ENCODE measurements around the gene C2CD4D.

C2CD4D gene

GRCh38 chr1:151849871-151850270 lies 10.3 kb upstream of the C2CD4D start:
- TF ChIP-seq, protein P1, sequence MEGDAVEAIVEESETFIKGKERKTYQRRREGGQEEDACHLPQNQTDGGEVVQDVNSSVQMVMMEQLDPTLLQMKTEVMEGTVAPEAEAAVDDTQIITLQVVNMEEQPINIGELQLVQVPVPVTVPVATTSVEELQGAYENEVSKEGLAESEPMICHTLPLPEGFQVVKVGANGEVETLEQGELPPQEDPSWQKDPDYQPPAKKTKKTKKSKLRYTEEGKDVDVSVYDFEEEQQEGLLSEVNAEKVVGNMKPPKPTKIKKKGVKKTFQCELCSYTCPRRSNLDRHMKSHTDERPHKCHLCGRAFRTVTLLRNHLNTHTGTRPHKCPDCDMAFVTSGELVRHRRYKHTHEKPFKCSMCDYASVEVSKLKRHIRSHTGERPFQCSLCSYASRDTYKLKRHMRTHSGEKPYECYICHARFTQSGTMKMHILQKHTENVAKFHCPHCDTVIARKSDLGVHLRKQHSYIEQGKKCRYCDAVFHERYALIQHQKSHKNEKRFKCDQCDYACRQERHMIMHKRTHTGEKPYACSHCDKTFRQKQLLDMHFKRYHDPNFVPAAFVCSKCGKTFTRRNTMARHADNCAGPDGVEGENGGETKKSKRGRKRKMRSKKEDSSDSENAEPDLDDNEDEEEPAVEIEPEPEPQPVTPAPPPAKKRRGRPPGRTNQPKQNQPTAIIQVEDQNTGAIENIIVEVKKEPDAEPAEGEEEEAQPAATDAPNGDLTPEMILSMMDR (IDR thresholded peaks at IDR 0.05; ENCODE audit: low read depth, low read length, missing control alignments): no peak
- no peak overlapping the region for H3K4me3 ChIP-seq (ENCODE audit: low read depth, low read length)
- in situ Hi-C loops (cut with HindIII; ENCODE audit: low sequenced_read_pairs): no loop called here
- DNase-seq (ENCODE audit: low read depth): no peak

DNA sequence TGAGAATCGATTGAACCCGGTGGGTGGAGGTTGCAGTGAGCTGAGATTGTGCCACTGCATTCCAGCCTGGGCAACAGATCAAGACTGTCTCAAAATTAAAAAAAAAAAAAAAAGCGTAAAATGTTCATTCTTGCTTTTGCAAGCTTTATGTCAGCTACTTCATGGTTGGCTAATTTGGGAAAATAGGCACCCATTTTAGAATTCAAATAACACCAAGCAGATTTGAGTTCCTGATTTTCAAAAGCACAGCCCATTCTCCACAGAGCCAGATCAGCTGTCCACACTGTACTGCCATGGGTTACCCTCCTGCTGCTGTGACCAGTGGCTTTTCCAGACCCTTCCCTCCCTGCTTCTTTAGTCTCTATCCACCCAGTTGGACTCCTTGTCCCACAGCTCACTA lies 9.5 kb upstream of the C2CD4D start:
- in situ Hi-C loops (cut with HindIII; ENCODE audit: low sequenced_read_pairs): no loop called here
- no peak for DNase-seq (ENCODE audit: low read depth)
- TF ChIP-seq, protein P1 (IDR thresholded peaks at IDR 0.05; ENCODE audit: low read depth, low read length, missing control alignments): no peak
- H3K4me3 ChIP-seq (ENCODE audit: low read depth, low read length): no peak overlapping the region

DNA sequence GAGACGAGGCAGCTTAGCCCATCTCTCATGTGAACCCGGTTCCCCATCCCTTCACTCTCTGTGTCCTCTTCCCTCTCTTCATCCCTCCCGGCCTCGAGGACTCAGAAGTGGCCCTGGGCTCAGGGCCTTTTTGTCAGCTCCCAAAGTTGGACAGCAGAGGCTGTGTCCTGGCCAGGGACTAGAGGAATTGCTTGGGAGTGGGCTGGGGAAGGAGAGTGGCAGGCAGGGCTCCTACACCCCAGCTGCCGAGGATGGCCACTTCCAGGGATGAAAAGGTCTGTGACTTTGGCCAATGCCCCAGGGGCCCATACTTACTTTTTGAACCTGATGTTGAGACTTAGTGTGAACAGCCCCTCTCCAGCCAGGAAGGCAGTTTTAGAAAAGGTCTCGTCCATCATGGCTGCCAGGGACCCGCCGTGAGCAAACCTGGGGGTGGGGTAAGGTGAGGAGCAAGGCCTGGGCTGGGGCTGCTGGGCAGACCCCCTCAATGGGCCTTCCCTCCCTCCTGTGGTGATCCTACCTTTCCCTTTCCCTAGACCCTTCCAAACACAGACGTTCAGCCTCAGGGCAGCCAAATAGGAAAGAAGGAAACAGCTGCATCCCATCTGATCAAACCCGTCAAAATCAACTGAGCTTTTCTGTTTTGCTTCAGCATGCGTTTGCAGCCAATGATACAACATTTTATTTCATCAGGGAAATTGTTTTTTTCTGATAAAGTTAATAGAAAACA lies 8.4 kb upstream of the C2CD4D start:
- in situ Hi-C loops (cut with HindIII; ENCODE audit: low sequenced_read_pairs): no loop called here
- DNase-seq (ENCODE audit: low read depth): no peak
- TF ChIP-seq, protein P1 (IDR thresholded peaks at IDR 0.05; ENCODE audit: low read depth, low read length, missing control alignments): no peak
- no peak overlapping the region for H3K4me3 ChIP-seq (ENCODE audit: low read depth, low read length)

- TF ChIP-seq, protein P1 (IDR thresholded peaks at IDR 0.05; ENCODE audit: low read depth, low read length, missing control alignments): no peak
- no peak overlapping the region for H3K4me3 ChIP-seq (ENCODE audit: low read depth, low read length)
- DNase-seq (ENCODE audit: low read depth): no peak
- in situ Hi-C loops (cut with HindIII; ENCODE audit: low sequenced_read_pairs): no loop called here
These were observed 7.1 kb upstream of the C2CD4D start for GRCh38 chr1:151846686-151847237.

DNA sequence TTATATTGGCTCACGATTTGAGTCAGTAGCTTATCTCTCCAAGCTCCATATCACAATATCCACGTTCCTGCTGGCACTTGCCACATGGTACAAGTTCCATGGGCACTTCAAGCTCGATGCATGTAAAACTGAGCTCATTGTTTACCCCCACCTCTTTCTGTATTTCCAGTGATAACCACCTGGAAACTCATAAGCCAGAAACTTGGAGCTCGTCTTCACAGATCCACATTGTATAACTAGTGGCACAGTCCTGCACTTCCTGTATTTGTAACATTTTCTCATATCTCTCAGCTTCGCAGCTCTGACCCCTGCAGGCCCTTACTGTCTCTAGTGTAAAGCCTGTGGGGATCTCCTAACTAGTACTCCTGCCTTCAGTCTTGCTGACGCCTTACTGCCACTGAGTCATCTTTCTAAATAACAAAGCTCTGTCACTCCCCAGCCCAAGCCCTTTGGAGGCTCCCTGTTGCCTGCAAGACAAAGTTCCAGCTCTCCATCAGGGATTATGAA lies 6.5 kb upstream of the C2CD4D start:
- TF ChIP-seq, protein P1 (IDR thresholded peaks at IDR 0.05; ENCODE audit: low read depth, low read length, missing control alignments): no peak
- DNase-seq (ENCODE audit: low read depth): no peak
- H3K4me3 ChIP-seq (ENCODE audit: low read depth, low read length): no peak overlapping the region

DNA sequence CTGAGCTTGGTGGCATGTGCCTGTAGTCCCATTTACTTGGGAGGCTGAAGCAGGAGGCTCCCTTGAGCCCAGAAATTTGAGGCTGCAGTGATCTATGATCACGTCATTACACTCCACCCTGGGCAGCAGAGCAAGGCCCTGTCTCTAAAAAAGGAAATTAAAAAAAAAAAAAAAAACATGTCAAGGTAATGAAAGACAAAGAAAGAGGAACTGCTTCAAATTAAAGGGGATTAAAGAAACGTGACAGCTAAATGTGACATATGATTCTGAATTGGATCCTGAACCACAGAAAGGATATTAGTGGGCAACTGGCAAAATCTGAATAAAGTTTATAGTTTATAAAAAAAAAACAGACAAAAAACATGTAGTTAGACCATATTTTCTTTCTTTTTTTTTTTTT lies 3.8 kb upstream of the C2CD4D start:
- H3K4me3 ChIP-seq (ENCODE audit: low read depth, low read length): no peak overlapping the region
- TF ChIP-seq, protein P1 (IDR thresholded peaks at IDR 0.05; ENCODE audit: low read depth, low read length, missing control alignments): no peak
- in situ Hi-C loops (cut with HindIII; ENCODE audit: low sequenced_read_pairs): no loop called here
- no peak for DNase-seq (ENCODE audit: low read depth)

More for the DNA sequence above, 6.5 kb upstream of the C2CD4D start:
- in situ Hi-C loops (cut with HindIII; ENCODE audit: low sequenced_read_pairs): no loop called here

Measured in astrocyte of the cerebellum (primary cell).